ENCODE data around the gene ATXN3.

The ATXN3 gene

GRCh38 chr14:92106143-92106926 is at the start of gene ATXN3:
Gene ATXN3, minus strand, starts transcription at chr14:92106582. Its CDS starts 30 bp downstream, at chr14:92106552.
- Histone ChIP-seq H3K4me1 (ENCODE audit: insufficient read depth, low read length) (peaks cover 8% of the 10 kb centered on the region), H3K9ac (ENCODE audit: low read depth, low read length) (peak within 1 kb of the TSS; percentile 83), H3K36me3 (ENCODE audit: insufficient read depth, low read length) (no peaks in the 10 kb centered on the region), H3K9me3 (ENCODE audit: control insufficient read depth, insufficient read depth, low read length) (no peaks in the 10 kb centered on the region)

- peaks cover 28% of the 10 kb centered on the region for H3K36me3 ChIP-seq (ENCODE audit: insufficient read depth, low read length)
- no peak overlapping the region for H3K9ac ChIP-seq (ENCODE audit: low read depth, low read length)
- H3K9me3 ChIP-seq (ENCODE audit: control insufficient read depth, insufficient read depth, low read length) = no peaks in the 10 kb centered on the region
- no peaks in the 10 kb centered on the region for H3K4me1 ChIP-seq (ENCODE audit: insufficient read depth, low read length)
Measured at GRCh38 chr14:92154283-92154942, 48.0 kb upstream of the ATXN3 start.

GRCh38 chr14:92153581-92153980 is 47.2 kb upstream of the ATXN3 start:
- H3K4me1 ChIP-seq (ENCODE audit: insufficient read depth, low read length) = no peaks in the 10 kb centered on the region
- peaks cover 27% of the 10 kb centered on the region for H3K36me3 ChIP-seq (ENCODE audit: insufficient read depth, low read length)
- H3K9me3 ChIP-seq (ENCODE audit: control insufficient read depth, insufficient read depth, low read length) = no peaks in the 10 kb centered on the region
- no peak overlapping the region for H3K9ac ChIP-seq (ENCODE audit: low read depth, low read length)

- Histone ChIP-seq H3K9ac (ENCODE audit: low read depth, low read length) (no peak overlapping the region), H3K9me3 (ENCODE audit: control insufficient read depth, insufficient read depth, low read length) (no peaks in the 10 kb centered on the region), H3K4me1 (ENCODE audit: insufficient read depth, low read length) (no peaks in the 10 kb centered on the region), H3K36me3 (ENCODE audit: insufficient read depth, low read length) (peaks cover 31% of the 10 kb centered on the region)
Measured at GRCh38 chr14:92144708-92145107, 38.3 kb upstream of the ATXN3 start.

- Histone ChIP-seq H3K4me1 (ENCODE audit: insufficient read depth, low read length) (no peaks in the 10 kb centered on the region), H3K36me3 (ENCODE audit: insufficient read depth, low read length) (peaks cover 31% of the 10 kb centered on the region), H3K9me3 (ENCODE audit: control insufficient read depth, insufficient read depth, low read length) (no peaks in the 10 kb centered on the region), H3K9ac (ENCODE audit: low read depth, low read length) (no peak overlapping the region)
Measured at GRCh38 chr14:92143962-92144361, 37.6 kb upstream of the ATXN3 start.

GRCh38 chr14:92143309-92143708 is 36.9 kb upstream of the ATXN3 start:
- no peak overlapping the region for H3K9ac ChIP-seq (ENCODE audit: low read depth, low read length)
- H3K4me1 ChIP-seq (ENCODE audit: insufficient read depth, low read length) = no peaks in the 10 kb centered on the region
- no peaks in the 10 kb centered on the region for H3K9me3 ChIP-seq (ENCODE audit: control insufficient read depth, insufficient read depth, low read length)
- H3K36me3 ChIP-seq (ENCODE audit: insufficient read depth, low read length) = peaks cover 32% of the 10 kb centered on the region

- H3K36me3 ChIP-seq (ENCODE audit: insufficient read depth, low read length) = peaks cover 16% of the 10 kb centered on the region
- H3K9ac ChIP-seq (ENCODE audit: low read depth, low read length) = no peak overlapping the region
- H3K9me3 ChIP-seq (ENCODE audit: control insufficient read depth, insufficient read depth, low read length) = no peaks in the 10 kb centered on the region
- H3K4me1 ChIP-seq (ENCODE audit: insufficient read depth, low read length) = no peaks in the 10 kb centered on the region
Measured at GRCh38 chr14:92135269-92135668, 28.9 kb upstream of the ATXN3 start.

GRCh38 chr14:92134456-92134855 is 28.1 kb upstream of the ATXN3 start:
- Histone ChIP-seq H3K36me3 (ENCODE audit: insufficient read depth, low read length) (peaks cover 16% of the 10 kb centered on the region), H3K9me3 (ENCODE audit: control insufficient read depth, insufficient read depth, low read length) (no peaks in the 10 kb centered on the region), H3K4me1 (ENCODE audit: insufficient read depth, low read length) (no peaks in the 10 kb centered on the region), H3K9ac (ENCODE audit: low read depth, low read length) (no peak overlapping the region)

GRCh38 chr14:92122761-92123160 is 16.4 kb upstream of the ATXN3 start:
- peaks cover 4% of the 10 kb centered on the region; the same call in 1 of the 2 replicates for H3K4me1 ChIP-seq (ENCODE audit: insufficient read depth, low read length)
- H3K9me3 ChIP-seq (ENCODE audit: control insufficient read depth, insufficient read depth, low read length) = no peaks in the 10 kb centered on the region
- peaks cover 6% of the 10 kb centered on the region; the same call in 1 of the 2 replicates for H3K36me3 ChIP-seq (ENCODE audit: insufficient read depth, low read length)
- H3K9ac ChIP-seq (ENCODE audit: low read depth, low read length) = peak overlapping the region; percentile 99

- H3K4me1 ChIP-seq (ENCODE audit: insufficient read depth, low read length) = peaks cover 4% of the 10 kb centered on the region; the same call in 1 of the 2 replicates
- H3K36me3 ChIP-seq (ENCODE audit: insufficient read depth, low read length) = peaks cover 1% of the 10 kb centered on the region; the same call in 1 of the 2 replicates
- H3K9me3 ChIP-seq (ENCODE audit: control insufficient read depth, insufficient read depth, low read length) = no peaks in the 10 kb centered on the region
- peak overlapping the region; percentile 99 for H3K9ac ChIP-seq (ENCODE audit: low read depth, low read length)
Measured at GRCh38 chr14:92122351-92122677, 15.9 kb upstream of the ATXN3 start.

GRCh38 chr14:92121670-92122350 is 15.4 kb upstream of the ATXN3 start, which contains the start of the genes CPSF2 and NDUFB1:
Gene CPSF2, plus strand, starts transcription at chr14:92121969. Its CDS starts 9,016 bp downstream, at chr14:92130985.
Gene NDUFB1, minus strand, starts transcription at chr14:92121706. Its CDS starts 4,069 bp downstream, at chr14:92117637.
- Histone ChIP-seq H3K9ac (ENCODE audit: low read depth, low read length) (peak within 1 kb of the TSS; percentile 99), H3K4me1 (ENCODE audit: insufficient read depth, low read length) (peaks cover 4% of the 10 kb centered on the region; the same call in 1 of the 2 replicates), H3K36me3 (ENCODE audit: insufficient read depth, low read length) (peaks cover under 1% of the 10 kb centered on the region; the same call in 1 of the 2 replicates), H3K9me3 (ENCODE audit: control insufficient read depth, insufficient read depth, low read length) (no peaks in the 10 kb centered on the region)

- Histone ChIP-seq H3K36me3 (ENCODE audit: insufficient read depth, low read length) (peaks cover 3% of the 10 kb centered on the region; the same call in 1 of the 2 replicates), H3K9ac (ENCODE audit: low read depth, low read length) (peak overlapping the region; percentile 99), H3K4me1 (ENCODE audit: insufficient read depth, low read length) (peaks cover 4% of the 10 kb centered on the region; the same call in 1 of the 2 replicates), H3K9me3 (ENCODE audit: control insufficient read depth, insufficient read depth, low read length) (no peaks in the 10 kb centered on the region)
Measured at GRCh38 chr14:92121207-92121669, 14.9 kb upstream of the ATXN3 start.

- H3K4me1 ChIP-seq (ENCODE audit: insufficient read depth, low read length) = no peaks in the 10 kb centered on the region
- H3K36me3 ChIP-seq (ENCODE audit: insufficient read depth, low read length) = no peaks in the 10 kb centered on the region
- no peaks in the 10 kb centered on the region for H3K9me3 ChIP-seq (ENCODE audit: control insufficient read depth, insufficient read depth, low read length)
- H3K9ac ChIP-seq (ENCODE audit: low read depth, low read length) = no peak overlapping the region
Measured at GRCh38 chr14:92109490-92109889, 3.1 kb upstream of the ATXN3 start.

All from ES-I3 (cell line).